ENCODE measurements around the gene EFHD2.

DNA sequence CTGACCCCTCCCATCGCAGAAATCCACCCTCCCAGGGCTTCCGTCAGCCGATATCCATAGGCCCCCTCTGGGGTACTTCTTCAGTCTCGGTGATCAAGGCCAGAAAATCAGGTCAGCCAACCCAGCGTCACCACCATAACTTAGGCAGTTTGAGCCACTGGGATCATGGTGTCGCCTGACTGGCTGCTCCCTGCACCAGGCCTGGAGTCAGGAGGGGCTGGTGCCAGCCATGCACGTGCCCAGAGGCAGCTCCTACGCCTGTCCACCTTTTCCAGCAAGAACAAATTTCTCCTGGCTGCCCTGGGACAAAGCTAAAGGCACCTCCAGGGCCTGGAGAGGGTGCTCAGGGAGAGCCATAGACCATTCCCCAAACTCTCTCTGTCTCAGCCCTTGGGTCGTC lies 23.8 kb downstream of the EFHD2 start:
- TF ChIP-seq, protein P1, sequence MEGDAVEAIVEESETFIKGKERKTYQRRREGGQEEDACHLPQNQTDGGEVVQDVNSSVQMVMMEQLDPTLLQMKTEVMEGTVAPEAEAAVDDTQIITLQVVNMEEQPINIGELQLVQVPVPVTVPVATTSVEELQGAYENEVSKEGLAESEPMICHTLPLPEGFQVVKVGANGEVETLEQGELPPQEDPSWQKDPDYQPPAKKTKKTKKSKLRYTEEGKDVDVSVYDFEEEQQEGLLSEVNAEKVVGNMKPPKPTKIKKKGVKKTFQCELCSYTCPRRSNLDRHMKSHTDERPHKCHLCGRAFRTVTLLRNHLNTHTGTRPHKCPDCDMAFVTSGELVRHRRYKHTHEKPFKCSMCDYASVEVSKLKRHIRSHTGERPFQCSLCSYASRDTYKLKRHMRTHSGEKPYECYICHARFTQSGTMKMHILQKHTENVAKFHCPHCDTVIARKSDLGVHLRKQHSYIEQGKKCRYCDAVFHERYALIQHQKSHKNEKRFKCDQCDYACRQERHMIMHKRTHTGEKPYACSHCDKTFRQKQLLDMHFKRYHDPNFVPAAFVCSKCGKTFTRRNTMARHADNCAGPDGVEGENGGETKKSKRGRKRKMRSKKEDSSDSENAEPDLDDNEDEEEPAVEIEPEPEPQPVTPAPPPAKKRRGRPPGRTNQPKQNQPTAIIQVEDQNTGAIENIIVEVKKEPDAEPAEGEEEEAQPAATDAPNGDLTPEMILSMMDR (IDR thresholded peaks at IDR 0.05): no peak
- TF ChIP-seq POLR2A (IDR thresholded peaks at IDR 0.05): no peak
